Keratinocyte (primary cell): ENCODE results near the gene CCDC171. TPM values are rescaled to one million over a fixed set of nuclear protein-coding genes. Genes with fewer than 3 reads are reported as not detected.

Experiments
- DNase-seq: peaks from one replicate; pipeline ENCODE4 v3.0.0-alpha.2; 2011; ENCODE audit warnings: low read depth, missing footprints, low spot score
- FAIRE-seq: peaks from 2 replicates; lab custom pipeline; 2011; peaks lifted over from hg19 to GRCh38; lab: Jason Lieb, UNC
- H2AFZ ChIP-seq: 2 replicates; pipeline ENCODE4 v1.6.0; 2012; ENCODE audit warnings: low read length, control low read depth, inconsistent platforms; ENCODE audit not compliant: control insufficient read depth
- H3K27ac ChIP-seq: 2 replicates; pipeline ENCODE4 v1.5.1; 2011; ENCODE audit warnings: low read length; ENCODE audit not compliant: control insufficient read depth, insufficient read depth
- H3K27me3 ChIP-seq: 3 replicates; pipeline ENCODE4 v1.6.0; 2011; ENCODE audit warnings: low read length; ENCODE audit not compliant: control insufficient read depth, insufficient read depth; ENCODE audit errors: extremely low read depth
- H3K36me3 ChIP-seq, 2 experiments: 2 replicates in 1 of 2; 3 replicates in 1 of 2; pipeline ENCODE4 v1.5.1; 2011; ENCODE audit warnings: low read length in 2 of 2, mild to moderate bottlenecking in 1 of 2; ENCODE audit not compliant: control insufficient read depth in 2 of 2, insufficient read depth in 2 of 2; ENCODE audit errors: extremely low read depth in 1 of 2
- H3K4me1 ChIP-seq: 3 replicates; pipeline ENCODE4 v1.5.1; 2011; ENCODE audit warnings: low read length; ENCODE audit not compliant: control insufficient read depth, insufficient read depth; ENCODE audit errors: extremely low read depth
- H3K4me2 ChIP-seq: 3 replicates; pipeline ENCODE4 v1.6.0; 2011; ENCODE audit warnings: low read depth, low read length; ENCODE audit not compliant: control insufficient read depth, insufficient read depth; ENCODE audit errors: extremely low read depth
- H3K4me3 ChIP-seq, 3 experiments: fragments of 200-600 bp in 1 of 3; sonication (generic) in 1 of 3; 2 replicates in 2 of 3; 3 replicates in 1 of 3; pipeline ENCODE4 v1.5.1; 2011 to 2016; ENCODE audit warnings: low read length in 3 of 3, mild to moderate bottlenecking in 3 of 3, control low read depth in 2 of 3, inconsistent platforms in 1 of 3, low read depth in 1 of 3, mixed read lengths in 1 of 3, mixed run types in 1 of 3, moderate library complexity in 1 of 3; ENCODE audit not compliant: control insufficient read depth in 2 of 3, insufficient read depth in 2 of 3; ENCODE audit errors: extremely low read depth in 1 of 3
- H3K79me2 ChIP-seq: 2 replicates; pipeline ENCODE4 v1.6.0; 2012; ENCODE audit warnings: low read length; ENCODE audit not compliant: control insufficient read depth, insufficient read depth
- H3K9ac ChIP-seq: 3 replicates; pipeline ENCODE4 v1.6.0; 2011; ENCODE audit warnings: low read length; ENCODE audit not compliant: control insufficient read depth, insufficient read depth; ENCODE audit errors: extremely low read depth
- H3K9me1 ChIP-seq: 3 replicates; pipeline ENCODE4 v1.6.0; 2011; ENCODE audit warnings: low read length; ENCODE audit not compliant: control insufficient read depth, insufficient read depth; ENCODE audit errors: extremely low read depth
- H3K9me3 ChIP-seq: 2 replicates; pipeline ENCODE4 v1.5.1; 2012; ENCODE audit warnings: low read depth, low read length; ENCODE audit not compliant: control insufficient read depth
- H4K20me1 ChIP-seq: 3 replicates; pipeline ENCODE4 v1.6.0; 2011; ENCODE audit warnings: low read length; ENCODE audit not compliant: control insufficient read depth, insufficient read depth; ENCODE audit errors: extremely low read depth
- CTCF ChIP-seq, 3 experiments: IDR thresholded peaks in 1 of 3; conservative IDR thresholded peaks in 1 of 3; optimal IDR thresholded peaks in 1 of 3; 2 replicates in 2 of 3; 3 replicates in 1 of 3; pipeline versions ENCODE3 to v1.5.1; 2011; ENCODE audit warnings: low read length in 3 of 3, mild to moderate bottlenecking in 3 of 3, moderate library complexity in 2 of 3, control low read depth in 1 of 3, inconsistent platforms in 1 of 3; ENCODE audit not compliant: insufficient read depth in 2 of 3; ENCODE audit errors: extremely low read depth in 1 of 3
- EZH2 ChIP-seq: IDR thresholded peaks from one replicate; pipeline ENCODE4 v1.6.1; 2012; ENCODE audit warnings: inconsistent platforms, mild to moderate bottlenecking, low read length, moderate library complexity
- dilution Hi-C: fragments of 300-500 bp; cut with MboI; formaldehyde crosslinking; loops from one replicate; pipeline ENCODE4 v1.7.0; 2020; ENCODE audit warnings: low sequenced_read_pairs; ENCODE audit not compliant: extremely low pct_ligation_motif_present
- polyA plus RNA-seq, 5 experiments: library from polyadenylated mRNA; depleted of rRNA in 3 of 5; stranded (reverse) in 3 of 5; stranded (forward) in 1 of 5; unstranded in 1 of 5; fragments of >200 nt; gene quantifications; 1 replicate in 1 of 5; 2 replicates in 3 of 5; 3 replicates in 1 of 5; pipeline versions ENCODE4 v1.2.1 to v1.2.3, GENCODE V29; 2011 to 2012; ENCODE audit warnings: missing spikeins in 2 of 5, low read depth in 1 of 5, low replicate concordance in 1 of 5

The CCDC171 gene
- polyA plus RNA-seq, 1 donor (not counting 4 experiments of a cell fraction or from before 2014, with no cell fraction given) = 0.46 TPM

- Histone ChIP-seq H3K4me3 (no peak overlapping the region), H3K79me2 (no peaks in the 10 kb centered on the region), H3K9ac (no peak overlapping the region), H3K4me2 (no peak overlapping the region), H3K36me3 (no peaks in the 10 kb centered on the region), H3K4me1 (peaks cover 3% of the 10 kb centered on the region), H3K9me3 (no peaks in the 10 kb centered on the region), H3K27me3 (no peaks in the 10 kb centered on the region), H3K9me1 (no peaks in the 10 kb centered on the region), H4K20me1 (no peaks in the 10 kb centered on the region), H3K27ac (no peak overlapping the region), H2AFZ (no peak overlapping the region)
- dilution Hi-C loops = no loop called here
- FAIRE-seq = no peak
- no peak for DNase-seq
- TF ChIP-seq EZH2 = no peak
- TF ChIP-seq CTCF (optimal IDR thresholded peaks at IDR 0.05 in 1 of 3, IDR thresholded peaks at IDR 0.05 in 1 of 3, conservative IDR thresholded peaks at IDR 0.05 in 1 of 3; ENCODE audit: extremely low read depth in 1 of 3, insufficient read depth in 2 of 3, low read length in 3 of 3) = no peak
Observed at GRCh38 chr9:15831384-15831783, 278.5 kb downstream of the CCDC171 start.

- dilution Hi-C loops = no loop called here
- FAIRE-seq = no peak
- H3K27ac ChIP-seq = no peak overlapping the region
Observed at GRCh38 chr9:15834541-15834940, 281.7 kb downstream of the CCDC171 start.

More at GRCh38 chr9:15834541-15834940, 281.7 kb downstream of the CCDC171 start:
- Histone ChIP-seq H3K36me3 (no peaks in the 10 kb centered on the region), H3K4me1 (no peaks in the 10 kb centered on the region), H3K79me2 (no peaks in the 10 kb centered on the region), H3K4me3 (no peak overlapping the region), H2AFZ (no peak overlapping the region), H4K20me1 (no peaks in the 10 kb centered on the region), H3K9me1 (no peaks in the 10 kb centered on the region), H3K27me3 (no peaks in the 10 kb centered on the region), H3K9ac (no peak overlapping the region), H3K9me3 (no peaks in the 10 kb centered on the region), H3K4me2 (no peak overlapping the region)
- DNase-seq = no peak
- TF ChIP-seq EZH2 = no peak
- no peak for TF ChIP-seq CTCF (optimal IDR thresholded peaks at IDR 0.05 in 1 of 3, IDR thresholded peaks at IDR 0.05 in 1 of 3, conservative IDR thresholded peaks at IDR 0.05 in 1 of 3; ENCODE audit: extremely low read depth in 1 of 3, insufficient read depth in 2 of 3, low read length in 3 of 3)
